ENCODE results near the gene H6PD.

Gene H6PD

DNA sequence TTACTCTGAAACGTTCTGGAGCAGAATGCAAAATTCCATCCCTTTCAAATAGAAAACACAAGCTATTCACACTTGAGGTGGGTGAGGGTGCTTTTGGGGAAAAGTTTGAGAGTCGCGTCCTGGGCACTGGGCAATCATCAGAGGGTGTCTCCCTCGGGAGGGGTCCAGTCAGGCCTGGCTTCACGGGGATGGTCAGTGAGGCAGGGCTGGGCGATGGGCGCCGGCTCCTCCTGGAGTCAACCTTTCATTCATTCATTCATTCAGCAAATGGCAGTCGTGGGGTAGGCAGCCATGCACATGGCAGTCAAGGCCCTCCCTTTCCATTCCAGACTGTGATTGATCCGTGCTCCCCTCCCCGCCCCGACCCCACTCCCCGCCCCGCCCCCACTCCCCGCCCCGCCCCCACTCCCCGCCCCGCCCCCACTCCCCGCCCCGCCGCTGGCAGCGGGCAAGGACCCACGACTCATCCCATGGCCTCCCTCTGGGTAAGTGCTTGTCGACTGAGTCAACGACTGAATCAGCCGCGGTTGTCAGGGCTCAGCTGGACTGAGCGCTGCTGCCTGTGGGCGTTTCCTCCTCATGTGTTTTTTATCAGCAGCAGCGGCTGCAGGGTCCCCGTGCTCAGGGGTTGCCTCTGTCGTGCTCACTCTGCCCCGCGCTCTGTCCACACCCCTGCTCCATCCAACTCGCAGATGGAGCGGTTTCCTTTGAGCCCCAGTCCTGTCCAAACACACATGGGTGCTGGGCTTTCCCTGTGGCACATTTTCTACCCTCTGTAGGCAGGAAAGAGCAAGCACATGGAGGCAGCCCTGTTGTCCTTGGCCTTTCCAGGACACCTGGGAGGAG, 45.7 kb downstream of the H6PD start:
- TF ChIP-seq, protein P1, sequence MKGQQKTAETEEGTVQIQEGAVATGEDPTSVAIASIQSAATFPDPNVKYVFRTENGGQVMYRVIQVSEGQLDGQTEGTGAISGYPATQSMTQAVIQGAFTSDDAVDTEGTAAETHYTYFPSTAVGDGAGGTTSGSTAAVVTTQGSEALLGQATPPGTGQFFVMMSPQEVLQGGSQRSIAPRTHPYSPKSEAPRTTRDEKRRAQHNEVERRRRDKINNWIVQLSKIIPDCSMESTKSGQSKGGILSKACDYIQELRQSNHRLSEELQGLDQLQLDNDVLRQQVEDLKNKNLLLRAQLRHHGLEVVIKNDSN (IDR thresholded peaks at IDR 0.05): no peak
- TF ChIP-seq CEBPB (IDR thresholded peaks at IDR 0.05) (no peak), TCF12 (IDR thresholded peaks at IDR 0.05; ENCODE audit: low read depth) (no peak), MAX (IDR thresholded peaks at IDR 0.05) (0 out of 2 replicates have a peak, but pooled peaks have one; percentile 27), FOXM1 (IDR thresholded peaks at IDR 0.05; ENCODE audit: borderline replicate concordance, low read depth) (no peak), ZBTB7A (IDR thresholded peaks at IDR 0.05; ENCODE audit: low read depth) (peak; percentile 62; the same call in 1 of the 2 replicates)

GRCh38 chr1:9281071-9281827, 46.7 kb downstream of the H6PD start:
- no peak for TF ChIP-seq RAD21 (IDR thresholded peaks at IDR 0.05; ENCODE audit: low read depth)
- no peak for TF ChIP-seq TEAD4 (IDR thresholded peaks at IDR 0.05)
- no peak for TF ChIP-seq FOXM1 (IDR thresholded peaks at IDR 0.05; ENCODE audit: borderline replicate concordance, low read depth)
- TF ChIP-seq YY1 (IDR thresholded peaks at IDR 0.05; ENCODE audit: low read depth): no peak
- TF ChIP-seq MAX (IDR thresholded peaks at IDR 0.05): no peak
- TF ChIP-seq TAF1 (IDR thresholded peaks at IDR 0.05; ENCODE audit: low read depth): no peak
- no peak for TF ChIP-seq EGR1 (IDR thresholded peaks at IDR 0.05)
- TF ChIP-seq REST (IDR thresholded peaks at IDR 0.05; ENCODE audit: low read depth): no peak
- TF ChIP-seq EP300 (IDR thresholded peaks at IDR 0.05; ENCODE audit: borderline replicate concordance): no peak
- TF ChIP-seq TCF12 (IDR thresholded peaks at IDR 0.05; ENCODE audit: low read depth): no peak
- no peak for TF ChIP-seq CREB1 (IDR thresholded peaks at IDR 0.05; ENCODE audit: low read depth)

- TF ChIP-seq NFIC (IDR thresholded peaks at IDR 0.05) (no peak), TAF1 (IDR thresholded peaks at IDR 0.05; ENCODE audit: low read depth) (no peak), ZBTB7A (IDR thresholded peaks at IDR 0.05; ENCODE audit: low read depth) (no peak), MAX (IDR thresholded peaks at IDR 0.05) (no peak), TCF12 (IDR thresholded peaks at IDR 0.05; ENCODE audit: low read depth) (no peak), CEBPB (IDR thresholded peaks at IDR 0.05) (no peak), CREB1 (IDR thresholded peaks at IDR 0.05; ENCODE audit: low read depth) (no peak), REST (IDR thresholded peaks at IDR 0.05; ENCODE audit: low read depth) (no peak), EGR1 (IDR thresholded peaks at IDR 0.05) (no peak), FOXM1 (IDR thresholded peaks at IDR 0.05; ENCODE audit: borderline replicate concordance, low read depth) (no peak), YY1 (IDR thresholded peaks at IDR 0.05; ENCODE audit: low read depth) (no peak), EP300 (IDR thresholded peaks at IDR 0.05; ENCODE audit: borderline replicate concordance) (no peak), RAD21 (IDR thresholded peaks at IDR 0.05; ENCODE audit: low read depth) (no peak), TEAD4 (IDR thresholded peaks at IDR 0.05) (no peak)
- TF ChIP-seq, protein P1 (IDR thresholded peaks at IDR 0.05): no peak
Measured at GRCh38 chr1:9281908-9282695, 47.5 kb downstream of the H6PD start.

DNA sequence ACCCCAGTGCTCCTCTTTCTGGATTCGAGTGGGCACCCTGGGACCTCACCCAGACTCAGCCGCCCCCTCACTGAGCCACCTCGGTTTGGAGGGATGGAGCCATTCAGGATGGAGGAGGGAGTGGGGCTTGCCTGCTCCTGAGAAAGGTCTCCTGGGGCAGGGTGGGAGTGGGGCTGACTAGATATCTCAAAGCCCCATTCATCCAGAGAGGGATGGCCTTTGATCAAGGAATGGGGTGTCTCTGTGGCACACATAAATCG, 48.1 kb downstream of the H6PD start:
- TF ChIP-seq TCF12 (IDR thresholded peaks at IDR 0.05; ENCODE audit: low read depth): no peak
- TF ChIP-seq YY1 (IDR thresholded peaks at IDR 0.05; ENCODE audit: low read depth): no peak
- no peak for TF ChIP-seq CEBPB (IDR thresholded peaks at IDR 0.05)
- TF ChIP-seq, protein P1 (IDR thresholded peaks at IDR 0.05): no peak
- TF ChIP-seq TAF1 (IDR thresholded peaks at IDR 0.05; ENCODE audit: low read depth): no peak
- TF ChIP-seq ZBTB7A (IDR thresholded peaks at IDR 0.05; ENCODE audit: low read depth): no peak
- TF ChIP-seq MAX (IDR thresholded peaks at IDR 0.05): no peak
- no peak for TF ChIP-seq EP300 (IDR thresholded peaks at IDR 0.05; ENCODE audit: borderline replicate concordance)

All from Ishikawa (cell line).